GM21526 (cell line): ENCODE data around the gene PPM1H.

Experiments
- ATAC-seq: cut with Tn5 transposase; IDR thresholded peaks from one replicate; pipeline ENCODE4 v1.9.1; 2021; ENCODE audit warnings: moderate library complexity; ENCODE audit not compliant: unreplicated experiment, low FRiP score

The PPM1H gene

DNA sequence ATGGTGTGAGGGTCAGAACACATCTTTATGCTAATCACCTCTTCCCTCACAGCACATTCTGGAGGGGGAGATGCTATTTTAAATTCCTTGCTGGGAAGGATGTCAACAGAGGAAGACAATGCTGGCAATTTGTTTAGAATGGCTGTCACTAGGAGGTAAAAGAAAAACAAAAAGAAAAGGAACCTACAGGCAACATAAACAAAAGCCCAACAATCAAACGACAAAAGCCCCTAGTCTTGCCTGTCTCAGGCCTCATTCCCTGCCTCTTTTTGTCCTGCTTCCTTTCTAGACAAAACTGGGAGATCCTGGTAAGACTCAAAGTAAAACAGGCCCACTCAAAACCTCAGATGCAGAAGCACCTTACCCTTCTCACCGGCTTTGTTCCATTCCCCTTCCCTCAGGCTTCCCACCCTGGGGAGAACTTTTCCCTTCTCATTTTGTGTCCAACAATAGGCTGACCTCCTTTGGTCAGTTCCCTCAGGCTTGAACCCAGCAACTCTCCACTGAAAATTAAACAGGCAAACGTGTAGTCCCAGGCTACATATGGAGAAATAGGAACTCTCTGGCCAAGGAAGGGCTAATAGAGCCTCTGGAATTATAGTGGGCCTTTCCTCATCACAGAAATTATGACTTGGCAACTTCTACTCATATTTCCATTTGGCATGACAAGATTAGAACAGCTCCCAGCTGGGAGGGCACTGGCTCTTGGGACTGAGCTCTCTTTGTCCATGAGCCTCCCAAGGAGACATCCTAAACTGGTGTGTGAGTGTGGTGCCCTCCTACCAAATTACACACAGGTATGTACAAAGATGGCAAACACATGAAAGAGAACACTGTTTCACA lies 275.3 kb downstream of the PPM1H start:
- ATAC-seq, result no peak

DNA sequence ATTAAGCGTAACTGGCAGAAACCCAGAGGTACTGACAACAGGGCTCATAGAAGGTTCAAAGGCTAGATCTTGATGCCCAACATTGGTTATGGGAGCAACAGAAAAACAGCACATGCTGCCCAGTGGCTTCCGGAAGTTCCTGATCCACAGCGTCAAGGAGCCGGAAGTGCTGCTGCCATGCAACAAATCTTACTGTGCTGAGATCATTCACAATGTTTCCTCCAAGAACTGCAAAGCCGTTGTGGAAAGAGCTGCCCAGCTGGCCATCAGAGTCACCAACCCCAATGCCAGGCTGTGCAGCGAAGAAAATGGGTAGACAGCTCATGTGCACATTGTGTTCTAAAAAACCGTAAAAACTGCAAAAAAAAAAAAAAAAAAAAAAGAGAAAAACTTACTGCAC lies 276.0 kb downstream of the PPM1H start:
- no peak for ATAC-seq

DNA sequence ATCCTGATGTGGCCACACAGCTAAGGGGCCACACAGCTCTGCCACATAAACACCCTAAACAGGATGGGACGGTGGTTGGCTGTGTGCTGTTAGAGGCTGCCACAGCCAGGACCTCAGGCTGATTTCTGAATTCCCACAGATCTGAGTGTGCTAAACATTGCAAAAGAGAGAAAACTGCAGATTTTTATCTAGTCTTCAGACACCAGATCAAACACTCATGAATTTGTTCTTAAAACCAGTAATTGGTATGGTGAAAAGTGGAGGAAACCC lies 277.7 kb downstream of the PPM1H start:
- ATAC-seq, result no peak

DNA sequence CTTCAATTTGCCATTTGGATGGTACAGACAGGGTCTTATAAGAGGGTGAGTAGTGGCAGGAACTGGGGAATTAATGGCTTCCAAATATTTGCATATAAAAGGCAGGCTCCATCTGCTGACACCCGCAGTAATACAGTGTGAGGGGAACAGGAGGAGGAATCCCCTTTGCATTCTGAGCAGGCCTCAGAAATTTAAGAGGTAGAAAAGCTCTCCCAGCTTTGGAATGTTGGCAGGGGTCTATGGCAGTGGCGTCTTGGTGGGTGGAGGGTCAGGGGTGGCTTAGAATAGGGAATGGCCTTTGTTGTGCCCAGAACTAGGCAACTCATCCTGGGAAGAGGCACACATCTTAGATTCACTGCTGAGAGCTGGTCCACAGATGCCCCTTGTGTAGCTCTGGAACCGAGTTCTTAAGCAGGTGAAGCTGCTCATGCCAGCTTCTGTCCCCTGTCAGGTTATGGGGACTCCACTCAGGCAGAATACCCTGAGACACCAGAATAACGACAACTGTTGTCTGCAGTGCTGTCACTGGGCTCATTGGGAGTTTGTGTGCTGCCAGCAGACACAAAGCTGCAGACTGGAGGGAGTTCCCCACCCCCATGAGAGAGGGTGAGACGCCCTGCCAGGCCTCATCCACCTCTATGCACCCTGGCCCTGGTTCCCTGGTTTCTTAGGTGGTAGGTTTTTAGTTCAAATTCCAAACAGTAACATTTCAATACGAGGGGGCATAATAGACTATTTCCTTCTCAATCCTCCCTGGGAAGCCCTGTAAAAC lies 278.2 kb downstream of the PPM1H start:
- no peak for ATAC-seq

DNA sequence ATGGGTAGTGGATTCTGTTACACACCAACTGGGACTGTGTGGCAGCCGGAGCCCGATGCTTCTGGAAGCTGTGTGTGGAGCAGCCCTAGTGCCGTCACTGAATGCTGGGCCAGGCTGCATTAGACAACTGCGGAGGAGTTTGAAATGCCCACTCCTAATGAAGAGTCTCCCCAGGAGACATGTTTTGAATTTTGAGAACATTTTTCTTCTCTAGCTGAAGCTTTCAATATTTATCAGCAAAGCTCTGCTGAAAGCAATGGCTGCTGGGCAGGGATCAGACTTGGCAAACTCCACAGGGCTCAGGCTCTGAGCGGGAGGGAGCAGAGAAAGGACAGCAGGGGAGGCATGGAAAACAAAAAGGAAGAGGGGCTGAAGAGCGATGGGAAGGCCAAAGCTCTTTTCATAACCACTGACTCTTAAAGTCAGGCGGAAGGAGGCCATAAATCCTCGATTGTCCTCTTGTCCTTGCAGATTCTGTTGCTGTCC lies 279.2 kb downstream of the PPM1H start:
- ATAC-seq, result no peak

DNA sequence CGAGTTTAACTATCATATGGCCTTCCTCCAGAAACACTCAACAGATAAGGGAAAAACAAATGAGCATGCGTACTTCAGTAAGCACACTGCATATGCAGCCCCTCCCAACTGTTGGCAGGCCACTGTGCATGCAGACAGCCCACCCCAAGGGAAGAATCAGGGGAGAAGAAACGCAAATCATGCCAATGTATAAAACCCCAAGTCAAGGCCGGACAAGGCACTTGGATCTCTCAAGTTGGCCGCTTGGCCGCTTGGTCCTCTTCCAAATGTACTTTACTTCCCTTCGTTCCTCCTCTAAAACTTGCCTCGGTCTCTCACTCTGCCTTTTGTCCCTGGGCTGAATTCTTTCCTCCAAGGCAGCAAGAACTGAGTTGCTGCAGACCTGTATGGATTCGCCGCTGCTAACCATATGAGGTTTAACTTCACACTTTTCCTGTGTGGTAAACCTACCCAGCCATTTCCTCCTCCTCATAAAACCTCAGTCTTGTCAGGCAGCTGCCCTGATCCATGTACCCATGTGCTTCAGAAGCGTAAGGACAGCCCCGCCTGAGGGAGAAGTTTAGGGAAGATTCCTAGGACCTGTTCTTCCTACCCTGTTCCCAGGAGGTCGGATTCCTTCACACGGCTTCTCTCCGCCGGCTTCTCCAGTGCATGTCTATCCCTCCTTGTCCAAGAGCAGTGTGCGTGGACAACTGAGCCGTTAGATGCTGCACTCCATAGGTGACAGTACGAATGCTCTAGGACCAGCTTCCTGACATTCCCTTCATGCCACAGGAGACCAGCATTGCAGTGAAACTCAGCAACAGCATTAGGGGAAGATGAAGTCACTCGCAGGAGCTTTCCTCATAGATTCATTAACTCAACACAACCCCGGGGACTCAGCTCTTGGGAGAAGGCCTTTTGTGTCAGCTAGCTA lies 280.4 kb downstream of the PPM1H start:
- no peak for ATAC-seq

DNA sequence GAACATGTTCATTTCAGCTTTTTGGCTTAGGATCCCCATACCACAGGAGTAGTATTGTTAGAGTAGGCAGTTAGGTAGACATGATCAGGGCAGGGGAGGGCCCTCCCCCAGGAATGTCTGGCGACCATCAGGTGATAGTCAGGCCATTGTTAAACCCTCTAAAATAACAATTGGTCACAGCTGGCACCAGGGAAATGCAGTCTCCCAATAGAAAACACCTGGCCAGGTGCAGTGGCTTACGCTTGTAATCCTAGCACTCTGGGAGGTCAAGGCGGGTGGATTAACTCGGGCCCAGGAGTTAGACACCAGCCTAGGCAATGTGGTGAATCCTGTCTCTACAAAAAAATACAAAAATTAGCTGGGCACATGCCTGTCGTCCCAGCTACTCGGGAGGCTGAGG lies 281.2 kb downstream of the PPM1H start:
- ATAC-seq, result no peak

DNA sequence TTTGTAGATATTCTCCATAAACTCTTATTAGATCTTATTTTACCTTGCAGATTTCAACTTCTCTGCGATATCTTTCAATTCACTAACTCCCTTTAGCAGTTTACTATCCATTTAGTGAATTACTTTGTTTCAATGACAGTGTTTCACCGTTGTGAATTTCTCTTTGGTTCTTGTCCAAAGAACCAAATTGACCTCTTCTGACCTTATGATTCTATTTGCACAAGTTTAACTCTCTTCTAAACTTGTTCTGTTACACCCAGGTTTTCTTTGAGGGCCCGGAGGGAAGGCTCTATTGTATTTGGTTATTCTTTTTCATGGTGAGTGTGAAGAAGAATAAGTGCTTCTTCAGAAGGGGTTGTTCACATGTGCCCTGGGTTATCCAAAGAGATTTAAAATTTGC lies 281.6 kb downstream of the PPM1H start:
- no peak for ATAC-seq

DNA sequence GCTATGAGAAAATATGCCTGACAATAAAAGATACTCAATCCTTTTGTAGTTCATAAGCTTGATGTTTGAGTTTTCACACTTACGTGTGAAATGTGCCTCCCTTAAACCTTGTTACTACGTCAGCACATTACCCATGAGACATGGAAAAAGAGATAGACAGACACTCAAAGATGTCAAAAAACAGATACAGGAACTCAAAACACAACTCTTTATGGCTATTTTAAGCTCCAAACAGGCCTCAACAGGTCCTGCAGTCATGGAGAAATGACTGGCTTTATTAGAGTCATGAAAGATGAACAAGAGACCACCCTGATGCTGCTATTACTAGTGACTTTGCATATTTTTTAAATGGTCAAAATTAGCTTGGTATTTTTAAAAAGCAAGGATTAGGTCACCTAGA lies 283.8 kb downstream of the PPM1H start:
- no peak for ATAC-seq

DNA sequence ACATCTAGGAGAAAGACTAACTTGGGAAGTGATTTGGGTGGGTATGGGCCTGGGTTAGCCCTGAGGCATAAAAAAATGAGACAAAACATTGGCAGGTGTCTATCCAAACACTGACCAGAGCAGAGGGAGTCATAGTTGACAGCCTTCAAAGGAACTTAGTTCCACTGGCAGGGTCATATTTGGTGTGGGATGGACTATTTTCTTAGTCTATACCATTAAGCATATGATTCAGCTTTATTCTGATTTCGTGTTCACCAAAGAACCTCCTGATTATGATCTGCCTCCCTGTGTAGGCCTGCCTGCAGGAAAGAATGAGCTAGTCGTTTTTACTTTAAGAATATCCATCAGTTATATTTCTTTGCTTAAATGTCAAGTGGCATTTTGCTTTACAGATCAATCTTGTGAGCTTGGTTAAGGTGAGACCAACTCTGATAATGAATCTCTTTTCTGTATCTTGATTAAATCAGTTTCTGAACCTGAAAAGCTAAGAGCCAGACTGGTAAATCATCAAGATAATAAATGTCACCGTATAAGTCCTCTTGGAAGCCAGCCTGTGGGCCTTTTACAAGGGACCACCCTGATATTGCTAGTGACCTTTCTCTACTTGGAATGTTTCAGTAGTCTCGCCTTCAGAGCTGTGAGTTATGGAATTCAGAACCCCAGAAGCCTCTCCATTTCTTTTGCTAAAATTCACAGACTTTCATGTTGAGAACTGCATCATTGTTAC lies 285.4 kb downstream of the PPM1H start:
- ATAC-seq, result no peak

DNA sequence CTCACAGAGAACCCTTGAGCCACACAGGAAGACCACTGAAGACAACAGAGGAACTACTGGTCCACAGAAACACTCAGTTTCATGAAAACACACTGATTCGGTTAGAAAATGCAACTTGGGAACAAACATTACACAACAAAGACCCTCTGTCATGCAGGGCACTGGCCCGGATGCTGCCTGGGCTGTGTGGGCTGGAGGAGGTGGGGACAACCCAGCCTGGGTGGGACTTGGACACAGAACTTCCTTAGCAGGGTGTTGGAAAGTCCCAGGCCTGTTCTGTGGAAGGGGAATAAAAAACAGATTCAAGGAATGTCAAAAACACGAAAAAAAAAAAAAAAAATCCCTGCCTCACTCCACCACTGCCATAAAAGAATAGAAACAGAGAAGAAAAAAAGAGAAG lies 287.4 kb downstream of the PPM1H start:
- ATAC-seq, result no peak

DNA sequence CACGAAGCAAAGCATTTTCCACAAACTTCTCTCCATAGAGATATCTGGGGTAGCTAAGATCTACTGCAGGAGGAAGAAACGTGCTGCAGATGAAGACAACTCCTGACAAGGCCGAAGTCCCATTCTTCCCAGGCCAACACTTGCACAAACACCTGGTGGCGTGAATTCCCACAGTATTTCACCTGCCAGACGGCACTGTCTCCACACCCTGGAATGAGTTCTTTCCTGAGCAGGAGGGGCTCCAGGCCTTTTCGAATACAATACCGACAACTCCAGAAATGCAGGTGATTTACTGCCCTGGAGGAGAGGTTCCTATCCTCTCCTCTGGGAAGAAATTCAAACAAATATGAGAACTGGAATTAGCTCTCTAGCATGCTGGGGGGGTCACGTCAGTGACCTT lies 288.4 kb downstream of the PPM1H start:
- no peak for ATAC-seq

DNA sequence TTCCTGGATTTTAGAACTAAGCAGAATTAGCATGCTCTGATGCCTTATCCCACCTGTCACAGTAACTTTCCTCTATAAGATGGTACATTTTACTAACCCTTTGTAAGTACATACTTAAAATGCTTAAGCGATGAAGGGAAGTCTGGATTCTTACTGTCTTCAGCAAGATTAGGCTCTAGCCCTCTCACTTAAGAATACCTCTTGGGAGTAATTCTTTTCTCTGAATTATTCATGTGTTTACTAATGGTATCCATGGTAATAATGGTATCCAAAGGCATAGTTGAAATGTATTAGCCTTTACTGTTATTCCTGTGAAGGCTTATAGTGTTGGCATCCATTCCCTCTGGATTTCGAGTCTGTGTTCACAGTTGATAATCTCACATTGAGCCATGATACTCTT lies 291.5 kb downstream of the PPM1H start:
- ATAC-seq, result no peak

DNA sequence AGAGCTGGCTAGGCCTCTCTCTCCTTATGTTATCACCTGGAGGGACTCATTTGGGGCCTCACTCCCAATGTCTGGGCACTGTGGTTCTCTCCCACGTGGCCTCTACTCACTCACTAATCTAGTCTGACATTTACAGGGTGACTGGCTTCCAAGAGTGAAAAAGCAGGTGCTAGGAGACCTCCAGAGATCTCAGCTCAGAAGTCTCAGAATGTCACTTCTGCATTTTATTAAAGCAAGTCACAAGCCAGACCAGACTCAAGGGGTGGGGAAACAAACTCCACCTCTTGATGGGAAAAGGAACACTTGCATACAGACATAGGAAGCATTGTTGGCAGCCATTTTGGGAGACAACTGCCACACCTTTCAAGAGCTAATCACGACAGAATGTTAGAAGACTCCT lies 292.5 kb downstream of the PPM1H start:
- ATAC-seq, result no peak

DNA sequence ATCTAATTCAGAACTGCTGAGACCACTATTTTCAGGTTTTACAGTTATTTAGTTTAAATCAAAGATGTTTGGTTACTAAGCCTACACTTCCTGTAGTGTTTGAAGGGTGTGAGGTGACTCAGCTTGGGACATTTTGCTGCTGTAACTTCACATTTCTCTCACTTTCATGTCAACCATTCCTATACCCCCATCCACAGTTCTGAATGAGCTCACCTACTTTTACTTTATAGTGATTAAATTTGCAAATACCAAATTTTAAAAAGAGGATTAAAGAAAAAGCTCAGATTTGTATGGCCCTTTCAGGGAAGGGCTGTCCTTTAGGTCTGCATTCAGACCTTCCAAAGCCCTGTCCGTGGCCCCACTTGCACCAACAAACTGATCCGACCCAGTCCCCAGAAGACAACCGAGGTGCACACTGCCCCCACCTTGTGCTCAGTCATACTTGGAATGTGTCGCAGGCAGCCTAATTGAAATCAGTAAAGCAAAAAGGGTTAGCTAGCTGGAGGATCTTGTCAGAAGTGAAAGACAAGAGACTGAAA lies 294.0 kb downstream of the PPM1H start:
- ATAC-seq, result peak; percentile 94

DNA sequence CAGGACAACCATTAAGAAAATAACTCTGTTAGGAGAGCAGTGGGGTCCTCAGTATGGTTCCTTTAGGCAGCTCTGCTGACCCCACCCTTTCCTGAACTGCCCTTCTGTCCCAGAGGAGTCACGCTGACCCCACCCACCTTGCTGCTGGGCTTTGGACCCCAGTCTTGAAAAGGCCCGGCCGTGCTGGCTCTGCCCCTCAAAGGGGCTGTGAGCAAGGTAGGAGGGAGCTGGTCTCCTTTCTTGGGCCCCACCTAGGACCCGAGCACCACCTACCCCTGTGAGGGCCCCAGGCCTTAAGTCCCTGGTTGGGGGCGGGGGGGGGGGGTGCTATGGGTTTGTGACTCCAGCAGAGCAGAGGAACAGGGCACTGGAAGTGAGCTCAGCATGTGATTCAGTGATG lies 297.3 kb downstream of the PPM1H start:
- no peak for ATAC-seq

DNA sequence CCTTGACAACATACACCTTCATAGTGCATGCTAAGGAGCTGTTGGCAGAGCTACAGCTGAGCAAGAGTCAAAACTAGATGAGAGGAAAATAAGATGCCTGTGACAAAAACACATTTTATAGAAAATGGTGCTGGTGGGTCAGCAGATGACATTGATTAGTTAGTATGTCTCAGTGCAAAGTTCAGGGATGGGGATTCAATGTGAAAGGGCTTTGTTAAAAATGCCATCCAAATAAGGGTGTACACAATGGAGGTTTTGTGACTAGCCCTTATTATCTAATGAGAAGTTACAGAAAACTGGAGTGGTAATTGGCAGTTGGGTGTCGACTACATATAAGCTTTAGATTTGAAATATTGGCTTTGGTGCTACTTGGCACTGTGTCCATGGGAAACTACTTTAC lies 299.3 kb downstream of the PPM1H start:
- ATAC-seq, result no peak

DNA sequence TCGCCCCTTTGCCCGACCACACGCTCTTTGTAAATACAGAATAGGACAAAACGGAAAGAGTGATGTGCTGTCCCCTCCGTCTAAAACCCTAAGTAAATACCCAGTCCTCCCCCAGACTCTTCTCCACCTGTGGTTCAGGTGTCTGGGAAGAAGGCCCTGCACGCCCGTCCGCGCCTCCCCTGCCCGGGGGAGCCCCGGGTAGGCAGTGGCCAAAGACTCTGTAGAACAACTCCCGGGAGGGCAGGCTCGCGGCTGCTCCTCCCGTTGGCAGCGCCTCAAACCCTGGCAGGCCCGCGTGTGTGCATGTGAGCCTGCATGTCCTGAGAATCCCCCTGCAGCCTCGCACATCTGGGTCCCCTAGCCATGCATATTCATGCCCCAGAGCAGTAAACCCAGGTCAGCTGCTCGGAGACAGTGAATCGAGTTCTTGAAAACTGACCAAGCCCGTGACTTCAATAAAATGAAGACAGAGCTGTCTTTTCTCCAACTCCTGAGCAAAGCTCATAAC lies 302.5 kb downstream of the PPM1H start:
- peak; percentile 26 for ATAC-seq

DNA sequence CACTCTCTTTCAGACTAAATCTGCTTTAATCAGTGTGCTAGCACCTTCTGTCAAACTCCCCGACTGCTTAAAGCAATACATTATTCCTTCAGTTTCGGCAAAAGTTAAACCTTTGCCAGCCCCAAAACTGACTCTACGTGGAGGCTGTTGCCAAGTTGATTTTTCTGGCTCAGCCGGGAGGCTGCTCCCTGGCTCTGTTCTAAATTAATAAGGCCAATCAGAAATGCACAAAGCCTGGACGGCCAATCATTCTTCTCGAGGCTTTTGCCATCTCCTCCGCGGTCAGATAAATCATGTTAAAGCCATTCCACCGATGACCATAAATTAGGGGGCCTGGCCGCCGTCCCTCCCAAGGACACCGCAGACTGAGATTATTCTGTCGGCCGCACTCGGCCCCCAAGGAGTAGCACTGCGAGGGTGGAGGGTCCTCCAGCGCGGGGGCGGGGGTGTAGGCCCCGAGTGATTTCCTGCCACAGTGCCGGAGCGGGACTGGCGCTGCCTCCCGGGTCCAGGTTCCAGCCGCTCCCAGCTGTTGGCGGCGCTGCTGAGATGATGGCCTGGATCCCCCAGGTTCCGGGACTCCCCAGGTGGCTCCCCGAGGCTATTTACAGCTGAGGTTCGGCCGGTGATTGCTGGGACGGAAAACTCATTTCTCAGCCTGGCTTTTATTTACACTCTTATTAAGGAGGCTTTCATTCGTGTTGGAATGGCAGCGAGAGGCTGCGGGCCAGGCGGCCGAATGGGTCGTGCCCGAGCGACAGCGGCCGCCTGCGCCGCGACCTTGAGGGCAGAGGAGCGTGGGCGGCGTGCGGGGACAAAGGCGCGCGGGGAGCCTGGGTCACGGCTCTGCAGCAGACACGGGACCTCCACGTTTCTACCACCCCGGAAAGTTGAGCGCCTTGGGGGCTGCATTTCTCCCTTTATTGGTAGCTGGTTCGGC lies 303.2 kb downstream of the PPM1H start:
- ATAC-seq, result peak; percentile 50
